Smooth muscle cell of the coronary artery (primary cell): Measurements from ENCODE around the gene VPS39. TPM values are rescaled to one million over a fixed set of nuclear protein-coding genes. Genes with fewer than 3 reads are reported as not detected.

ENCODE experiments used
- total RNA-seq: library from RNA; depleted of rRNA; stranded (reverse); fragments of >200 nt; gene quantifications from 2 replicates; pipeline ENCODE4 v1.2.3, GENCODE V29; 2014; ENCODE audit warnings: low replicate concordance

VPS39 gene, protein sequence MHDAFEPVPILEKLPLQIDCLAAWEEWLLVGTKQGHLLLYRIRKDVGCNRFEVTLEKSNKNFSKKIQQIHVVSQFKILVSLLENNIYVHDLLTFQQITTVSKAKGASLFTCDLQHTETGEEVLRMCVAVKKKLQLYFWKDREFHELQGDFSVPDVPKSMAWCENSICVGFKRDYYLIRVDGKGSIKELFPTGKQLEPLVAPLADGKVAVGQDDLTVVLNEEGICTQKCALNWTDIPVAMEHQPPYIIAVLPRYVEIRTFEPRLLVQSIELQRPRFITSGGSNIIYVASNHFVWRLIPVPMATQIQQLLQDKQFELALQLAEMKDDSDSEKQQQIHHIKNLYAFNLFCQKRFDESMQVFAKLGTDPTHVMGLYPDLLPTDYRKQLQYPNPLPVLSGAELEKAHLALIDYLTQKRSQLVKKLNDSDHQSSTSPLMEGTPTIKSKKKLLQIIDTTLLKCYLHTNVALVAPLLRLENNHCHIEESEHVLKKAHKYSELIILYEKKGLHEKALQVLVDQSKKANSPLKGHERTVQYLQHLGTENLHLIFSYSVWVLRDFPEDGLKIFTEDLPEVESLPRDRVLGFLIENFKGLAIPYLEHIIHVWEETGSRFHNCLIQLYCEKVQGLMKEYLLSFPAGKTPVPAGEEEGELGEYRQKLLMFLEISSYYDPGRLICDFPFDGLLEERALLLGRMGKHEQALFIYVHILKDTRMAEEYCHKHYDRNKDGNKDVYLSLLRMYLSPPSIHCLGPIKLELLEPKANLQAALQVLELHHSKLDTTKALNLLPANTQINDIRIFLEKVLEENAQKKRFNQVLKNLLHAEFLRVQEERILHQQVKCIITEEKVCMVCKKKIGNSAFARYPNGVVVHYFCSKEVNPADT
- total RNA-seq, result 32.3 and 39.1 TPM in 2 replicates

DNA sequence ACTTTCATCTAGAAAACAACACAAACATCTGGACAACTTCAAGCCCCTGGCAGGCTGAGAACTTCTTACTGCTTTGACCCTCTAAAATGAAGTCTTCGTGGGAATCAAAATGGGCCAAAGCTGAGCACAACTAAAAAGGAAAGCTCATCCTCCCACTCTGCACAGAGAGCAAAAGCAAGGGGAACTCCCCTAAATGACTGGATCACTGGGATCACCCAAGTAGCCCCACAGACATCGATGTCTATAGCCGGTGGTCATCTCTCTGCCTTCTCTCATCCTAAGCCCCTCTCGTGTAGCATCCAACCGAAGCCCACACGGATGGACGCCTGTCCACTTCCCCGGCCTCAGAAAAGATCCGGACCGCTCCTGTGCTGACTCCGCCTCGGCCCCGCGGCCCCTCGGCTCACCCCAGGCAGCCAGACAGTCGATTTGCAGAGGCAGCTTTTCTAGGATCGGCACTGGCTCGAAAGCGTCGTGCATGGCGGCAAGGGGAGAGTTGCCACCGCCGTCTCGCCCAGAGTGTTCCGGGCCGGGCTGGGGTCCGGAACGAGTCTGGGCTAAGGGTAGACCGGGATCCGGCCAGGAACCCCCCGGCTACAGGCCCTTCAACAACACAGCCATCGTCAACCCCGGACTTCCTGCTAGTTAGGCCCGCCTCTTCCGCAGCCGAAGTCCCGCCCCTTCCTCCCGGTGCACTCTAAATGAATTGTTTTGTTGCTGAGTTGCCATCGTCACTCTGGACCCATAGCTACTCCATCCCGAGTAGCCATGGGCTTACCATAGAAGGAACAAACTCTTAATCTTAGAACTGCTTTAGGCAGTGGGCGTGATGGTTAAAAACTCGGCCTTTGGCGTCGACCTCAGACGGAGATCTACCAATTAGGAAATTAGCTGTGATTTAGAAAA lies at the start of gene VPS39:
TSS of gene VPS39 (minus strand) at position 631 of the 906 bp plus-strand sequence. CDS start at position 480, 151 bp downstream.

DNA sequence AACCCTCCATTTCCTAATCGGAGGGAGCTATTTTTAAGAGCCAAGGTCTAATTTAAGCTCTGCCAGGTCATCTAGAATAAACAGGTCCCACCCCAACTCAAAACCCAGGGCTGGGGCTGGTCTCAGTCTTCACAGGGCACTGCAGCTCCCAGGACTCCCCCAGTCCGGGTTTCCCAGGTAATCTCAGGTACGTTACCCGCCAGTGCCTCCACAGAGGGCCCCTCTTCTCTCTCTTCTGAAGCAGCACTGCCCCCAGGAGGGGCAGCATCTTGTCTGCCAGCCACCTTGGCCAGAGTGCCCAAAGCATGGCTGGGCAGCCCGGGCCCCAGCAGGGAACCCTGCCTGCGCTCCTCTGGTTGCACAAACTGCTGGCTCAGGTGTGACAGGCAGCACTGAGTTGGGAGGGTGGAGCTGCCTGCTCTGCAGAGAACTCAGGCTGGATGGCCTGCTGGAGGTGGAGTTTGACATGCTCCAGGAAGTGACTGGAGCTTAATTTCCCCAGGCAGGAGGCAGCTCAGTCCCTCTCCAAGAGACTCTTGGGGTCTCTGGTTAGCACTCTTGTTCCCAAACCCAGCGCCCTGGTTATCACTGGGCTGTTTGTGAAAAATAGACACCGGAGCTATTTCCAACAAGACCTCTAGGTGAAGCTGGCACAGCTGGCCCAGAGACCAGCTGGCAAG lies 51.7 kb downstream of the VPS39 start, which contains the start of gene PLA2G4F:
TSS of gene PLA2G4F (minus strand) at position 394 of the 680 bp plus-strand sequence. CDS start at position 307, 87 bp downstream.

Other genes starting within 250 kb of the VPS39 start
- gene EHD4, start 235.7 kb downstream of the VPS39 start, total RNA-seq, result 6.2 and 19.2 TPM in 2 replicates
- not detected in 2 replicates for gene PLA2G4E, start 187.3 kb downstream of the VPS39 start, total RNA-seq
- gene PLA2G4D, start 113.7 kb downstream of the VPS39 start, total RNA-seq, result not detected in 2 replicates
- gene PLA2G4F, start 51.7 kb downstream of the VPS39 start, total RNA-seq, result not detected in 2 replicates
- gene GANC, start 64.9 kb upstream of the VPS39 start, total RNA-seq, result 11.4 and 12.9 TPM in 2 replicates
- 34.4 and 35.1 TPM in 2 replicates for gene TMEM87A, start 65.1 kb upstream of the VPS39 start, total RNA-seq
- gene CAPN3, start 151.2 kb upstream of the VPS39 start, total RNA-seq, result 0.60 and 2.6 TPM in 2 replicates